Thyroid gland (tissue), 4 donors: ENCODE results near the gene NAXD.

Experiments used
- POLR2A ChIP-seq, 2 donors: fragments of 450-650 bp; IDR thresholded peaks; one replicate each; pipeline ENCODE4 v1.6.1; 2017; ENCODE audit warnings: antibody characterized with exemption in 2 of 2, mild to moderate bottlenecking in 2 of 2, moderate library complexity in 1 of 2
- TF ChIP-seq, protein P1 (sequence below), 6 experiments: fragments of 200-600 bp in 3 of 6; fragments of 450-650 bp in 3 of 6; sonication (generic) in 3 of 6; IDR thresholded peaks; one replicate each; pipeline ENCODE4 v1.5.1; 2016 to 2019; ENCODE audit warnings: antibody characterized with exemption in 6 of 6, mild to moderate bottlenecking in 2 of 6, inconsistent platforms in 1 of 6, moderate library complexity in 1 of 6

DNA sequence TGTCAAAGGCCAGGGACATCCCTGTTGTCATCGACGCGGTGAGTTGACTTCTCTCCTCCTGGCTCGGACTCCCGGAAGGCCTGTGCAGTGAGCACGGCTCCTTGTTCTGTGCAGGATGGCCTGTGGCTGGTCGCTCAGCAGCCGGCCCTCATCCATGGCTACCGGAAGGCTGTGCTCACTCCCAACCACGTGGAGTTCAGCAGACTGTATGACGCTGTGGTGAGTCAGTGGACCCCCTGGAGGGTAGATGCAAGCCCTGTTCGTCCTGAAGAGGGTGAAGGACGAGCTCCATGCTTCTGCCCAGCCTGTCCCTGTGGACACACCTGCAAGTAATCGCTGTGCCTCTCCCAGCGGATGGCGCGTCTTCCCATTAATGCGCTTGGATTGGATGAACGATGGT lies 19.2 kb downstream of the NAXD start:
- TF ChIP-seq, protein P1, sequence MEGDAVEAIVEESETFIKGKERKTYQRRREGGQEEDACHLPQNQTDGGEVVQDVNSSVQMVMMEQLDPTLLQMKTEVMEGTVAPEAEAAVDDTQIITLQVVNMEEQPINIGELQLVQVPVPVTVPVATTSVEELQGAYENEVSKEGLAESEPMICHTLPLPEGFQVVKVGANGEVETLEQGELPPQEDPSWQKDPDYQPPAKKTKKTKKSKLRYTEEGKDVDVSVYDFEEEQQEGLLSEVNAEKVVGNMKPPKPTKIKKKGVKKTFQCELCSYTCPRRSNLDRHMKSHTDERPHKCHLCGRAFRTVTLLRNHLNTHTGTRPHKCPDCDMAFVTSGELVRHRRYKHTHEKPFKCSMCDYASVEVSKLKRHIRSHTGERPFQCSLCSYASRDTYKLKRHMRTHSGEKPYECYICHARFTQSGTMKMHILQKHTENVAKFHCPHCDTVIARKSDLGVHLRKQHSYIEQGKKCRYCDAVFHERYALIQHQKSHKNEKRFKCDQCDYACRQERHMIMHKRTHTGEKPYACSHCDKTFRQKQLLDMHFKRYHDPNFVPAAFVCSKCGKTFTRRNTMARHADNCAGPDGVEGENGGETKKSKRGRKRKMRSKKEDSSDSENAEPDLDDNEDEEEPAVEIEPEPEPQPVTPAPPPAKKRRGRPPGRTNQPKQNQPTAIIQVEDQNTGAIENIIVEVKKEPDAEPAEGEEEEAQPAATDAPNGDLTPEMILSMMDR (IDR thresholded peaks at IDR 0.05) = no peak
- TF ChIP-seq POLR2A (IDR thresholded peaks at IDR 0.05) = no peak
